Measurements from ENCODE around the gene MYH15. TPM values are rescaled to one million over a fixed set of nuclear protein-coding genes. Genes with fewer than 3 reads are reported as not detected.

Gene MYH15
- not detected for total RNA-seq

GRCh38 chr3:108510496-108510895, at the start of gene MYH15:
Gene MYH15 (minus strand): TSS chr3:108510596. CDS start chr3:108510530, 66 bp downstream.
- DNase-seq (ENCODE audit: low spot score) = no peak

GRCh38 chr3:108555966-108556581, 45.7 kb upstream of the MYH15 start:
- DNase-seq (ENCODE audit: low spot score) = no peak

GRCh38 chr3:108554913-108555571, 44.6 kb upstream of the MYH15 start:
- no peak for DNase-seq (ENCODE audit: low spot score)

- no peak for DNase-seq (ENCODE audit: low spot score)
Observed at GRCh38 chr3:108554229-108554628, 43.8 kb upstream of the MYH15 start.

- no peak for DNase-seq (ENCODE audit: low spot score)
Observed at GRCh38 chr3:108552267-108553159, 42.1 kb upstream of the MYH15 start.

GRCh38 chr3:108548886-108549285, 38.5 kb upstream of the MYH15 start:
- DNase-seq (ENCODE audit: low spot score) = no peak

- no peak for DNase-seq (ENCODE audit: low spot score)
Observed at GRCh38 chr3:108548304-108548703, 37.9 kb upstream of the MYH15 start.

- DNase-seq (ENCODE audit: low spot score) = no peak
Observed at GRCh38 chr3:108546692-108547091, 36.3 kb upstream of the MYH15 start.

- DNase-seq (ENCODE audit: low spot score) = no peak
Observed at GRCh38 chr3:108546247-108546646, 35.9 kb upstream of the MYH15 start.

GRCh38 chr3:108538083-108538482, 27.7 kb upstream of the MYH15 start:
- DNase-seq (ENCODE audit: low spot score) = no peak

GRCh38 chr3:108528459-108529252, 18.3 kb upstream of the MYH15 start:
- DNase-seq (ENCODE audit: low spot score) = no peak

- DNase-seq (ENCODE audit: low spot score) = no peak
Observed at GRCh38 chr3:108527817-108528216, 17.4 kb upstream of the MYH15 start.

GRCh38 chr3:108527109-108527508, 16.7 kb upstream of the MYH15 start:
- no peak for DNase-seq (ENCODE audit: low spot score)

GRCh38 chr3:108525971-108526370, 15.6 kb upstream of the MYH15 start:
- DNase-seq (ENCODE audit: low spot score) = no peak

- DNase-seq (ENCODE audit: low spot score) = no peak
Observed at GRCh38 chr3:108525256-108525655, 14.9 kb upstream of the MYH15 start.

- no peak for DNase-seq (ENCODE audit: low spot score)
Observed at GRCh38 chr3:108524537-108524936, 14.1 kb upstream of the MYH15 start.

GRCh38 chr3:108518895-108519294, 8.5 kb upstream of the MYH15 start:
- DNase-seq (ENCODE audit: low spot score) = no peak

GRCh38 chr3:108516881-108517280, 6.5 kb upstream of the MYH15 start:
- no peak for DNase-seq (ENCODE audit: low spot score)

GRCh38 chr3:108513961-108514360, 3.6 kb upstream of the MYH15 start:
- no peak for DNase-seq (ENCODE audit: low spot score)

- peak; percentile 12 for DNase-seq (ENCODE audit: low spot score)
Observed at GRCh38 chr3:108512671-108513070, 2.3 kb upstream of the MYH15 start.

GRCh38 chr3:108511490-108511889, 1.1 kb upstream of the MYH15 start:
- DNase-seq (ENCODE audit: low spot score) = no peak

GRCh38 chr3:108511055-108511454, 659 bp upstream of the MYH15 start:
- no peak for DNase-seq (ENCODE audit: low spot score)

Measured in mucosa of gallbladder (tissue), 1 donor.